GM19438 (cell line): Measurements from ENCODE around the gene DCP1A.

Experiments
- ATAC-seq: cut with Tn5 transposase; IDR thresholded peaks from one replicate; pipeline ENCODE4 v1.9.1; 2021; ENCODE audit warnings: low read depth; ENCODE audit not compliant: unreplicated experiment

The DCP1A gene

DNA sequence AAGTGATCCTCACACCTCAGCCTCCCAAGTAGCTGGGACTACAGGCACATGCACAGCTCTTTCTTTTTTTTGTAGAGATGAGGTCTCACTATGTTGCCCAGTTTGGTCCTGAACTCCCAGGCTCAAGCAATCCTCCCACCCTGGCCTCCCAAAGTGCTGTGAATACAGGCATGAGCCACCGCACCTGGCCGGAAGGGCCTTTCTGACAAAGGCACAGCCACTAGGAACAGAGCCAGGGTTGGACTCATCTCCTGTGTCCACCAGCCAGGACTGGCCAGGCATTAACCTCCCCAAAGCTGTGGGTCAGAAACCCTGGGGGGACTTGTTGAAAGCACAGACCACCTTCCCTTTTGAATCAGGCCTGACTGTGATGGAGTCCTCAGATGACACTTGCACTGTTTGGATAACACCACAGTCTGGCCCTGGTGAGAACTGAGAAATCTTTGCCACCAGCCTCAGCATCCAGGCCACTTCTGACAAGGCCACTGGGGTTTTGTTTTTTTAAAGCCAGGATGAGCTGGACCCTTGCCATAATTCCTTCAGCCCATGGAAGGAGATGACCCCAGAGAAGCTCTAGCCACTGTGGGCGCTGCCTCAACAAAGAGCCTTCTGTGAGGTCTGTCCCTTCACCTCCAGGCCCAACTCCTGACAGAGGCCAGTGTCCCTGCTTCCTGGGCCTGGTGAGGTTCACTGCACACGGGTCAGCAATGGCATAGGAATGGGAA, 96.3 kb downstream of the DCP1A start:
- no peak for ATAC-seq

DNA sequence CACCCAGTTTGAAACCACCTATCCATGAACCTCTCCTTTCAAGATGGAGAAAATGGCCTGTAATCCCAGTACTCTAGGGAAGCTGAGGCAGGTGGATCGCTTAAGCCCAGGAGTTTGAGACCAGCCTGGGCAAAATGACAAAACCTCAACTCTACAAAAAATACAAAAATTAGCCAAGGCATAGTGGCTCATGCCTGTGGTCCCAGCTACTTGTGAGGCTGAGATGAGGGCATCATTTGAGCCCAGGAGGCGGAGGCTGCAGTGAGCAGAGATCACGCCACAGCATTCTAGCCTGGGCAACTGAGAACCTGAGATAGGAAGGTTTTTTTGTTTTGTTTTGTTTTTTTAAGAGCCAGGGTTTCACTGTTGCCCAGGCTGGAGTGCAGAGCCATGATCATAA, 96.9 kb downstream of the DCP1A start:
- no peak for ATAC-seq

DNA sequence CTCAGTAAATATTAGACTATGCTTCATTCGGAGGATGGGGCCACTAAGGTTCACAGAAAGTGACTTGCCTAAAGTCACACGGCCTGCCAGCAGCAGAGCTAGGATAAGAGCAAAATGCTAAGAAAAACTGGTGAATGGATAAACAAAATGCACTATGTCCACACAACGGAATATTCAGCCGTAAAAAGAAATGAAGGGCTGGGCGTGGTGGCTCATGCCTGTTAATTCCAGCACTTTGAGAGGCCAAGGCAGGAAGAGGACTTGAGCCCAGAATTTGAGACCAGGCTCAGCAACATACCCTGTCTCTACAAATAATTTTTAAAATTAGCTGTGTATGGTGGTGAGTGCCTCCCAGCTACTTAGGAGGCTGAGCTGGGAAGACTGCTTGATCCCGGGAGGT, 99.2 kb downstream of the DCP1A start:
- no peak for ATAC-seq

DNA sequence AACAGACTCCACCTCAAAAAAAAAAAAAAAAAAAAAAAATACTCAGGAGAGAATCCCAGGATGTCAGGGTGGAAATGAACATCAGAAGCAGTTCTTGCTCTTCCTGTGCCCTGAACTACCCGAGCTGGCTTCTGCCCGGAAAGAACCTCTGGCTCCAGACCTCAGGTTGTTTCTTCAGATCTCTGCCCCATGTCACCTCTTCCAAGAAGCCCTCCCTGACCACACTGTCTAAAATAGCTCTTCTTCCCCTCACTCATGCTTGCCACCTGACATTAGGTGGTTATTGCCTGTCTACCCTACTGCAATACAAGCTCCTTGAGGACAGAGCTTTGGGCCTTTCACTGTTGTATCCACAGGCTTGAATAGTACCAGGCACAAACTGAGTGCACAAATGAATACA, 99.7 kb downstream of the DCP1A start:
- no peak for ATAC-seq

DNA sequence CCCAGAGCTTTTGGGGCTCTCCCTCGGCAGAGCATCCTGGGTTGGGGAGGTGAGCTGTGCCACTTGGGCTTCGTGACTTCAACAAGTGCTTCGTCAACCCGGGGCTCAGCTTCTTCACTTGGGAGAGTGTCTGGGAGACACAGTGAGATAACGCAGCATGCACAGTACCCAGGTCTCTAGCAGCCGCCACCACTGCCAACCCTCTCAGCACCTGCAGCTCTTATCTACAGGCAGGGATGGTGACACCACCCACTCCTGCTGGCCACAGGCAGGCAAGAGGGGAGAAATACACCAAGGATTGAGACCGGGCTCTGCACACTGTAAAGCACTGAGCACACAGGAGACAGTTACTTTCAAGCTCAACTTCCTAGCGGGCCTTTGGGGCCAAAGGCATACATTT, 103.1 kb downstream of the DCP1A start:
- ATAC-seq, result no peak

DNA sequence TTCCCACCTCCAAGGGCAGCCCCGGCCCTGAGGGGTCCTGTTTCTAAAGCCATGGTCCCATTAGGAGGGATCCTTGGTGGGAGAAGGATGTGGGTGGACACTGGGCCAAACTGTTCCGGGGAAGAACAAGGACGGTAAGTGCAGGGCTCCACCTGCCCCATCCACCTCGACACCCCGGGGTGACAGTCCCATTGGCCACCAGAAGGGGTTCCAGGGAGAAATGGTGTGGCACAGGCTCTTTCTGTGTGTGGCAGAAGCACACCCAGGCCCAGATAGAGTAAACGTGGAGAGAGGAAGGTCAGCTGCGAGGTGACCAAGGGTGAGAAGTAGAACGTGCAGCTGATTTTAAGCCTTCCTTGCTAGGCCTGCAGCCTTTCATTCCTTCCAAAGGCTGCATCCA, 103.6 kb downstream of the DCP1A start:
- no peak for ATAC-seq

DNA sequence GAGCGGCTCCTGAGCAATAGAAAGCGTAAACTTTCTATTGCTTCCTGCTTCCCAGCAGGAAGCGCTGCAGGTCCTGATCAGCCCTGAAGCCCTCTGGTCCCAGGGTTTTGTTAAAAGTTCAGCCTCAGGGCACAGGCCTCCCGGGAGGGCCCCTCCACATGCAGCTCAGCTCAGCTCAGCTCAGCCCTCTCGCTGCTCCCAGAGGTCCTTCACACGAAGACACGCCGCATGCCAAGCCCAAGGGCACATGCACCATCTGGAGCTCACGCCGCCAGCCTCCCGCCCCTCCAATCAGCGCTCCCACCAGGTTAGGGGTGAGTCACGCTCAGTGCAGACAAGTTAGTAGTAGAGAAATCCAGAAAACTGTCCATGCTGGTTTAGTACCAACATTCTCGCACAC, 104.2 kb downstream of the DCP1A start:
- no peak for ATAC-seq

DNA sequence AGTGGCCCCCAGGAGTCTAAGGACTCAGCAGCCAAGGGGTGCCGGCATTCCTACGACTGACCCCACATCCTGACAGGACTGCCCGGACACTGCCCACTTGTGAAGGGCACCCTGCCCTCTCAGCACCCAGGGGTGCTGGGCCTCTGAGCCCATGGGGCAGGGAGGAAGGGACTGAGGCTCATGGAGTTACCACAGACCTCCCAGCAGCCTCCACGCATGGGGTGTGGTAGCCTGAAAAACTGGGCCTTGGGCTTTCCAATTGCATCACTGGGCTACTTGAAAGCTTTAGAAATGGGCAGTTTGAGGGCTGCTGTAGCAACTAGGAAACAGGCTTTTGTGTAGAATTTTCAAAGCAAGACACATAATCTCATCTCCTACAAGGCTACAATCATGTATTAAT, 104.7 kb downstream of the DCP1A start:
- ATAC-seq, result no peak

DNA sequence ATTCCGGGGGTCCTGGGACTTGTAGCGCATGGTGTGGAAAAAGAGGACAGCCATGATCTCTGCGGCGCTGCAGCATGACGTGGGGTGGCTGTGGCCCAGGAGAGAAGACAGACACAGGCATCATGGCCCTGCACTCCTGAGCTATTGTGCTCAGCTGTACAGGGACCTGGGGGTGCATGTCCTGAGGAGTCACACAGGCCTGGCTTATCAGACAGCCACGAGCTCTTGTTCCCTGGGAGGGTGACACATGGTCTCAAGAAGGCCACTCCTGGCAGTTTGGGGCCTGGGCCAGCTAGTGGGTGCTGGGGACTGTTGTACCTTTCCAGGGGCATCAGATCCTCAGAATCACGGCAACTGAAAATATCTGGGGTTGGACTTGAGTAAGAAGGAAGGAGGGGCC, 105.2 kb downstream of the DCP1A start:
- no peak for ATAC-seq

DNA sequence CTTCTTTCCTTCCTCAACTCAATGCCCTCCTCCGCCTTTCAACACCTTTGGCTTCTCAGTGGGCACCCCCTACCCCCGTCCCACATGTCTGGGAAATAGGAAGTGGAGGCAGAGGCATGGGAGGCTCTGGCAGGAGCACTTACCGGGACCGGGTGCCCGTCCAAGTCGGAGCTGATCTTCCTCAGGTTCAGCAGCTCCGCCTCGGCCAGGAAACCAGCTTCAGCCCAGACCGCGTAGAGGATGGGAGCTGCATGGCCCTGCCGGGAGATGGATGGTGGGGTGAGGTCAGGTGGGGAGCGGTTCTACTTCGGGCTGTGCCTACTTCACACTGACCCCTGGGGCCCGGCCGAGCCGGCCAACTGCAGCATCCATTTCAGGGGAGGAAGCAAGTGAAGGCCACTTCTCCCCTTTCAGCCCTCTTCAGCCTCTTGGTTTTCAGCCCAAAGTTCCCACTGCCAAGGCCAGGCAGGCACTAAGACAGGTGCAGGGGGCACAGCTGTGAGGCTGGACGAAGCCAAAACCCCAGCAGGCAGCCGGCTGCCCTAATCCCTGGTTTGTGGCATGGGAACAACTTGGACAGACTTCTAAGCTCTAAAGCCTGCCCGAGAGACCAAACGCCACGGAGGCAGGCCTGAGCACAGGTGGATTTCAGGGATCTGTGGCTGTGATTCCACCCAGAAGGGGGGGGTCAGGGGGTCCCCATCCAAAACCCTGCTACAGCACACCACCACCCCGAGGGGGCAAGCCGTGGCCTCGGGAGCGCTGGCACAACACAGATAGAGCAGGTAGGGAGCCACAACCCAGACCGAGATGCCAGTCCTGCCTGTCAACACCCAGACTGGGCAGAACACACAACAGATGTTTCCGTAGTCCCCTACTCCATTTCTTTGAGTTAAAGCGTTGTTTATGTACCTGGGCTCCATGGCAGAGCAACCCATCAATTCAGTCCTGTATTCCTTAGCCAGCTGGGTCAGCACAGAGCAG, 106.1 kb downstream of the DCP1A start:
- ATAC-seq, result no peak

DNA sequence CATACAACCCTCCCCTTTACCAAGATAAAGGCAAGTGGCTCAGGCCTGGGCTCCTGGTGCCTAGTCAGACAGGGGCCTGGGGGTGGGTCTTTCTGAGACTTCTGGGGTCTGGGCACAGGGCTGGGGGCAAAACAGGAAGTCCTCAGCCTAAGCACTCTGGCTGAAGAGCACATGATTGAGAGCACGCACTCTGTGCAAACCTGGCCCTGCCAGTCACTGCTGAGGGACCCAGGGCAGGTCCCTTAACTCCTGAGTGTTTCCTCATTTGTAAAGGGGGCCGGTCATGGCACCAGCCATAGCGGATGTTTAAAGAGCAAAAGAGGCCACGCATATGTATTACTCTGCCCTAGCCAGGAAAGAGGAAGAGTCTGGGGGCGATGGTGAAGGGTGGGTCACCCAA, 107.5 kb downstream of the DCP1A start:
- ATAC-seq, result no peak

DNA sequence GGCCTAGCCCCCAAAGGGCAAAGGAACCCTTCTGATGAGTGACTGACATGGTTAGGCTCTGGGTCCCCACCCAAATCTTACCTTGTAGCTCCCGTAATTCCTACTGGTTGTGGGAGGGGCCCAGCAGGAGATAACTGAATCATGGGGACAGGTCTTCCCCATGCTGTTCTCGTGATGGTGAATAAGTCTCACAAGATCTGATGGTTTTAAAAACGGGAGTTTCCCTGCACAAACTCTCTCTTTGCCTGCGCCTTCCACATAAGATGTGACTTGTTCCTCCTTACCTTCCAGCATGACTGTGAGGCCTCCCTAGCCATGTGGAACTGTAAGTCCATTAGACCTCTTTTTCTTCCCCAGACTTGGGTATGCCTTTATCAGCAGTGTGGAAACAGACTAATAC, 108.5 kb downstream of the DCP1A start:
- ATAC-seq, result no peak

DNA sequence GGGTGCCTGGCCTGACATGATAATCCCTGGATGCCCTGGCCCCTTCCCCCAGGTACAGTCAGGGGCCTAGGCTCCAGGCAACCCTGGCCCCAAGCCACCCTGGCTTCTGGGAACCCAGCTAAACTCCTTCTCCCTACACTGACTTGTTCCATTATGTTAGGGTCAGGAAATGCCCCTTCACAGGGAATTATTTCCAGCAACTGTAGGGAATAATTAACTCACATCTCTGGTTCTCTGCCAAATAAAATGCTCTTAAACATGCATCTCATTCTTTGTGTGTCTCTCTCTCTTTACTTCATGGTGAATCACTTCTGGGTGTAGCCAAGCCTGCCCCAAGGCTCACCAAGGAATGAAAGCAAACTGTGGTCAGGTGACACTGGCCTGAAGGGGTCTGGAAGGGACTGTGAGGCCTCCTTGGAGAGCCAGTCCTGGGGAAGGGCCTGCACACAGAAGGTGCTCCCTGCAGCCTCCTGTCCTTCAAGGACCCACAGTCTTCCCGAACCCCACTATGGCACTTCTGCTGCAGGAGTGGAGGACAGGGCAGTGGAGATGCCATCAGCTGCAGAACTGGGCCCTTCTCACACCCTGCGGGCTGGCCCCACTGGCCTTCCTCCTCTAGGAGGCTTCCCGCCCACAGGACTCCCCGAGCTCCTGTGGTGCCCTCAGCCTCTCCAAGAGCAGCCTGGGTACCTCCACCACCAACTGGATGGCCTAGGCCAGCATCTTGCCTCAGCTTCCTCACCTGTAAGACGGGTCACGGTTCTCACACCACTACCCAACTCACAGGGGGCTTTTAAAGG, 109.1 kb downstream of the DCP1A start:
- no peak for ATAC-seq

DNA sequence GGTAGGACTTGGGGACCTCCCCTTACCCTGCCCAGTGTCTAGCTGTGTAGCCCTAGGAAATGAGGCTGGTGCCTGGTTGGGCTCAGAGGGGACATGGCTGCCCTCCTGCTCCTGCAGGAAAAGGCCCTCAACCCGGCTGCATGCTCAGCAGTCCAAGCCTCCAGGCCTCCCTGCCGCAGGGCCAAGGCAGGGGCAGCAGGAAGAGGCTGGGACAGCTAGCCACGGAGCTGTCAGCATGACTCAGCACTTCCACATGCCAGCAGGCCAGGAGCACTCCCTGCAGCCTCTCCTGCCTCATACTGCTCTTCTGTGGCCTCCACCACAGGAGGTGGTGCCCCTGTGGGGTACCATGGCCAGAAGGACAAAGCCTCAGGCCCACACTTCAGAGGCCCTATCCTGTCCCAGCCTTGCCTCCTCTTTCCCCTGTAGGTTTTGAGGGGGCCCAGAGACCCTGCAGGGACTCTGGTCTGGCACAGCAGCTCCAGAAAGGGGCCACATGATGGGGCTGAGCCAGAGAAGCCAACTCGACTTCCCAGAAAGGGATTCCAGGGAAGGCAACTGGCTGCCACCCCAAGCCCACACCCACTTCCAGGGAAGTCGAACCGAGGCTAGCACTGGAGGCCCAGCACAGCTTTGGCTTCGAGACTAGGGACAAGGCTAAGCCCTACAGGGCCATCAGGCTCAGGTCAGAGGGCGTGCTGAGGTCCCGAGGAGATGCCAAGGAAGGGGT, 111.1 kb downstream of the DCP1A start:
- no peak for ATAC-seq

DNA sequence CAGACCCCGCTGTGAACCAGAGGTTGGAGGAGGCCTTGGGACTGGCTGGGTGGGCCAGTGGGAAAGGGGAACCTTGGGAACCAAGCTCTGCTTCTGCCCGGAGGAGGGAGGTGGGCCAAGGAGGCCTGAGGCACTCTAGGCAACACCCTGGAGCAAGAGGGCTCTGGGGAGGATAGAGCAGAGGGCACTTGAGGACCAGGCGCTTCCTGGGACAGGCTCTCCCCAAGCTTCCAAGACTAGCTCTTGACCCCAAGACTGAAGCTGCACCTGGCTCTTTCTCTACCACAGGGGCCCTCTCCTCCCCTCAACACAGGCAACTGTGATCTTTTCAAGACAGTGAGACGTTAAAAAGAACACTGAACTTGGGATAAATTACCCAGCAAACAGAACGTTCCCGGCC, 111.8 kb downstream of the DCP1A start:
- ATAC-seq, result no peak

DNA sequence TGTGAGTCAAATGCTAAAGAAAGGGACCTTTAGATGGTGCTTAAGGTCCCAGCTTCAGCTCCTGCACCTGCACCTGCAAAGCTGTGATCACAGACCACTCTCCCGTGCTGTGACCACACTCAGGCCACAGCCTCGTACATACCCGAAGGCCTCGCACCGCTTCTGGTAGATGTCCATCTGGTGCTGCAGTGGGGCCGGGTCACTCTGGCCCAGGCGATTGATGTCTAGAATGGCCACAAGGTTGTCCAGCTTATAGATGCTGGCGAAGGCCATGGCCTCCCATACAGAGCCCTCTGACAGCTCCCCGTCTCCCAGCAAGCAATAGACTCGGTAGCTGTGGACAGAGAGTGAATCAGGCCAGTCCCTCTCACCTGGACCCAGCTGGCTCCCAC, 112.5 kb downstream of the DCP1A start:
- no peak for ATAC-seq

DNA sequence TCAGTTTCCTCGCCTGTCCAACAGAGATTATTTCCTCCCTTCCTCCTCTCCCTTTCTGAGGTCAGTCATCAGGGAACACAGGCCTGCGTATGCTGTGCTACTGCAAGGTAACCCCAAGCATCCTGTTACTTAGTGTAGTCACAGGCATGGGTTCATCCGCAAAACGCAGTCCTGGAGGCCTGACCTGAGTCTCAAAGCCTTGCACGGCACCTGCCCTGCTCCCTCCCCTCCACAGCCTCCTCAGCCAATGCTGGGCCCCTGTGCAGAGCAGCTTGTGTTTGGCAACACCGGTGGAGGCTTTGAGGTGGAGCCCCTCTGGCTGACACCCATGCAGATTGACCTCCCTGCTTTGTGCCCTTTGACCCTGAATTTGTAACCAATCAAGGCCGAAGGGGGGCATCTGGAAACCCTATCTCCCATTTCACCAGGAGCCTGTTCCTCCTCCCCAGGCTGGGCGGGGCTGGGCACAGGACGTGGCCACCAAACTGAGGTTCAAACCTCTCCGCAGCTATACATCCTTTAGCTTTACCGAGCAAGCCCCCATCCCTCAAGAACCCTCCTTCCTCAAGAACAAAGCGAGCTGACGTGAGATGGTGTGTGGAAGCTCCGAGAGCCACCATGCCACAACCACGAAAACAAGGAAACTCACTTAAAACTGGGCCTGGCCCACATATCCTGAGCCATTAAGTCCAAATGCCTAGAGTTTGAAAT, 113.1 kb downstream of the DCP1A start:
- ATAC-seq, result no peak
